K562 (cell line): ENCODE data around the gene TMEM237. TPM values are rescaled to one million over a fixed set of nuclear protein-coding genes. Genes with fewer than 3 reads are reported as not detected.

Experiments used
- ATAC-seq: fragments of 200-7000 bp; cut with Tn5 transposase; 3 replicates; pipeline ENCODE4 v1.9.1; 2020; ENCODE audit warnings: moderate library complexity
- BruUV-seq: library from RNA; stranded (reverse); fragments of 400-500 nt; replicated peaks from 2 replicates; lab custom pipeline; 2021; lab: Mats Ljungman, UMichigan
- CTCF ChIA-PET: fragments of 300-600 bp; formaldehyde crosslinking; extraction: SDS; loops from one replicate; lab custom pipeline; 2021; ENCODE audit warnings: low intra/inter-chr PET ratio; lab: Yijun Ruan, JAX
- POLR2A ChIA-PET: fragments of 300-600, 350-650 bp; sonication (Branson Sonifier 250); formaldehyde crosslinking; extraction: SDS; loops from one replicate; lab custom pipeline; 2021; ENCODE audit warnings: antibody characterized with exemption, inconsistent platforms; lab: Yijun Ruan, JAX
- DNase-seq, 4 experiments: peaks; one replicate each; pipeline versions ENCODE4 v3.0.0 to v3.0.0-alpha.2; 2011 to 2018; ENCODE audit warnings: low spot score in 3 of 4, mixed read lengths in 3 of 4; ENCODE audit errors: extremely low read depth in 1 of 4
- FAIRE-seq: peaks from 2 replicates; lab custom pipeline; 2011; peaks lifted over from hg19 to GRCh38; lab: Jason Lieb, UNC
- H2AFZ ChIP-seq: 2 replicates; pipeline ENCODE4 v1.6.0; 2011; ENCODE audit warnings: low read depth, low read length, control low read depth, inconsistent platforms
- H3K27ac ChIP-seq: fragments of 200-600 bp; 3 replicates; pipeline ENCODE4 v1.8.0; 2011; ENCODE audit warnings: low read depth, mild to moderate bottlenecking, control low read depth, inconsistent platforms, low read length, moderate library complexity, mixed read lengths; ENCODE audit errors: extremely low read depth
- H3K27me3 ChIP-seq, 2 experiments: fragments of 300-600 bp in 1 of 2; 2 replicates in 1 of 2; 3 replicates in 1 of 2; pipeline versions ENCODE4 v1.6.0 to v1.8.0; 2011; ENCODE audit warnings: inconsistent platforms in 2 of 2, low read length in 2 of 2, mild to moderate bottlenecking in 1 of 2, mixed read lengths in 1 of 2, moderate library complexity in 1 of 2; ENCODE audit not compliant: control insufficient read depth in 2 of 2, insufficient read depth in 2 of 2
- H3K36me3 ChIP-seq: fragments of 300-600 bp; 3 replicates; pipeline ENCODE4 v1.8.0; 2011; ENCODE audit warnings: mild to moderate bottlenecking, low read length, inconsistent platforms; ENCODE audit not compliant: control insufficient read depth, insufficient read depth
- H3K4me1 ChIP-seq, 2 experiments: fragments of 200-600 bp in 1 of 2; replicated peaks in 1 of 2; 2 replicates in 1 of 2; 3 replicates in 1 of 2; pipeline versions ENCODE4 v1.5.1 to v1.8.0; 2011; ENCODE audit warnings: inconsistent platforms in 2 of 2, low read length in 2 of 2, mild to moderate bottlenecking in 1 of 2, mixed read lengths in 1 of 2, moderate library complexity in 1 of 2; ENCODE audit not compliant: control insufficient read depth in 2 of 2, insufficient read depth in 2 of 2
- H3K4me2 ChIP-seq: 2 replicates; pipeline ENCODE4 v1.6.1; 2011; ENCODE audit warnings: low read length, control low read depth, inconsistent platforms, mixed read lengths; ENCODE audit not compliant: insufficient read depth
- H3K4me3 ChIP-seq: fragments of 200-600 bp; sonication (generic), shearing (Covaris generic); 2 replicates; pipeline ENCODE4 v1.5.1; 2016; ENCODE audit warnings: control low read depth, inconsistent platforms
- H3K79me2 ChIP-seq: fragments of 200-600 bp; 3 replicates; pipeline ENCODE4 v1.8.0; 2011; ENCODE audit warnings: low read length, inconsistent platforms; ENCODE audit not compliant: control insufficient read depth, insufficient read depth
- H3K9ac ChIP-seq, 2 experiments: 2 replicates each; pipeline versions ENCODE4 v1.6.0 to v1.6.1; 2011; ENCODE audit warnings: low read depth in 2 of 2, low read length in 2 of 2, control low read depth in 1 of 2, inconsistent platforms in 1 of 2, mild to moderate bottlenecking in 1 of 2, mixed read lengths in 1 of 2; ENCODE audit not compliant: insufficient read depth in 1 of 2
- H3K9me1 ChIP-seq: one replicate; pipeline ENCODE4 v1.6.0; 2011; ENCODE audit warnings: inconsistent platforms, mild to moderate bottlenecking, low read length, moderate library complexity; ENCODE audit not compliant: control insufficient read depth, insufficient read depth
- H3K9me3 ChIP-seq: replicated peaks from 2 replicates; pipeline ENCODE4 v1.5.1; 2011; ENCODE audit warnings: low read depth, low read length, inconsistent platforms; ENCODE audit not compliant: control insufficient read depth, insufficient read depth
- H4K20me1 ChIP-seq: replicated peaks from 2 replicates; pipeline ENCODE4 v1.6.1; 2011; ENCODE audit warnings: low read length, inconsistent platforms, mixed read lengths; ENCODE audit not compliant: control insufficient read depth, insufficient read depth
- CBX3 ChIP-seq, 2 experiments: IDR thresholded peaks; 1 replicate in 1 of 2; 2 replicates in 1 of 2; pipeline ENCODE4 v1.6.1; 2012; ENCODE audit warnings: inconsistent platforms in 2 of 2, low read length in 2 of 2, borderline replicate concordance in 1 of 2, control low read depth in 1 of 2
- EWSR1 ChIP-seq: fragments of 450-650 bp; IDR thresholded peaks from 2 replicates; pipeline ENCODE4 v1.6.1; 2018; ENCODE audit warnings: borderline replicate concordance, mild to moderate bottlenecking, low read depth, moderate library complexity; ENCODE audit not compliant: partially characterized antibody
- FOXK1 ChIP-seq: sonication (generic); formaldehyde crosslinking; IDR thresholded peaks from 2 replicates; pipeline ENCODE4 v1.8.0; 2022; ENCODE audit warnings: missing genetic modification reagents, mild to moderate bottlenecking, borderline replicate concordance
- MTA2 ChIP-seq: fragments of 450-650 bp; IDR thresholded peaks from 2 replicates; pipeline ENCODE4 v1.6.1; 2016; ENCODE audit warnings: low read depth
- NR1H2 ChIP-seq: sonication (generic); formaldehyde crosslinking; IDR thresholded peaks from 2 replicates; pipeline ENCODE4 v1.4.0; 2020; ENCODE audit warnings: mild to moderate bottlenecking, missing genetic modification reagents
- NR2C1 ChIP-seq, 2 experiments: fragments of 450-650 bp; IDR thresholded peaks; 2 replicates each; pipeline ENCODE4 v1.6.1; 2017; ENCODE audit warnings: mild to moderate bottlenecking in 2 of 2, antibody characterized with exemption in 1 of 2, inconsistent platforms in 1 of 2, missing compliant biosample characterization in 1 of 2, missing genetic modification characterization in 1 of 2
- POLR2AphosphoS5 ChIP-seq: IDR thresholded peaks from 2 replicates; pipeline ENCODE4 v1.6.1; 2011; ENCODE audit warnings: mild to moderate bottlenecking, low read depth, low read length, moderate library complexity; ENCODE audit not compliant: control insufficient read depth, insufficient read depth
- PRDM10 ChIP-seq: fragments of 450-650 bp; IDR thresholded peaks from 2 replicates; pipeline ENCODE4 v1.6.1; 2018; ENCODE audit not compliant: partially characterized antibody
- RNF2 ChIP-seq: sonication (generic); IDR thresholded peaks from 2 replicates; pipeline ENCODE4 v1.6.1; 2016
- SFPQ ChIP-seq: fragments of 200-400 bp; formaldehyde crosslinking; IDR thresholded peaks from 2 replicates; pipeline ENCODE4 v1.6.1; 2017; ENCODE audit warnings: mild to moderate bottlenecking, low read depth, low read length, moderate library complexity
- SIN3A ChIP-seq, 2 experiments: fragments of 150-350 bp in 1 of 2; IDR thresholded peaks; 2 replicates each; pipeline ENCODE4 v1.6.1; 2011 to 2016; ENCODE audit warnings: borderline replicate concordance in 2 of 2, low read depth in 2 of 2, low read length in 2 of 2, mild to moderate bottlenecking in 2 of 2, moderate library complexity in 2 of 2; ENCODE audit not compliant: control insufficient read depth in 1 of 2
- SMC3 ChIP-seq: conservative IDR thresholded peaks from 2 replicates; pipeline ENCODE4 v1.6.1; 2011; ENCODE audit warnings: low read depth, low read length, improper control_type of control experiment; ENCODE audit not compliant: insufficient read depth
- TEAD2 ChIP-seq: fragments of 450-650 bp; IDR thresholded peaks from 2 replicates; pipeline ENCODE4 v1.6.1; 2016; ENCODE audit warnings: missing genetic modification characterization, control low read depth, missing compliant biosample characterization
- ZNF140 ChIP-seq: fragments of 250-450 bp; sonication (Bioruptor Pico); IDR thresholded peaks from 2 replicates; pipeline ENCODE4 v1.8.0; 2021; ENCODE audit warnings: moderate library complexity, mild to moderate bottlenecking, inconsistent platforms
- ZNF282 ChIP-seq: sonication (generic); formaldehyde crosslinking; IDR thresholded peaks from 2 replicates; pipeline ENCODE4 v1.8.1; 2023; ENCODE audit warnings: missing genetic modification reagents
- ZNF778 ChIP-seq: fragments of 450-650 bp; formaldehyde crosslinking; IDR thresholded peaks from 2 replicates; pipeline ENCODE4 v1.4.0; 2020; ENCODE audit warnings: mild to moderate bottlenecking, moderate library complexity
- WGBS: fragments of 100-300 bp; shearing (Covaris generic); methylation state at CpG from one replicate; pipeline ENCODE4 v1.1.6; 2016; ENCODE audit warnings: low coverage, mixed read lengths; ENCODE audit not compliant: insufficient coverage; ENCODE audit errors: missing lambda C conversion rate; 5-methylcytosine and 5-hydroxymethylcytosine counted together
- in situ Hi-C: fragments of 300-500 bp; cut with MboI; formaldehyde crosslinking; loops from 4 replicates; pipeline ENCODE4 v1.15.0; 2018; ENCODE audit warnings: inconsistent platforms, mixed read lengths
- intact Hi-C: fragments of 100-400 bp; cut with micrococcal nuclease; formaldehyde crosslinking; loops from 2 replicates; pipeline ENCODE4 v1.14.2; 2022
- polyA plus RNA-seq, 8 experiments: library from polyadenylated mRNA; depleted of rRNA in 4 of 8; stranded (reverse) in 5 of 8; unstranded in 3 of 8; fragments of >200 nt; fragmentation: Nextera tagmentation in 2 of 8; fragmentation: Illumina TruSeq in 1 of 8; extraction: Ambion mirVana in 2 of 8; extraction: Trizol in 1 of 8; gene quantifications; 2 replicates each; pipeline versions ENCODE4 v1.2.1 to v1.2.3, GENCODE V29; 2011 to 2014; ENCODE audit warnings: inconsistent platforms in 1 of 8, missing spikeins in 1 of 8
- total RNA-seq, 7 experiments: library from RNA; depleted of rRNA in 6 of 7; stranded (reverse); fragments of >200 nt in 6 of 7; fragmentation: Illumina TruSeq in 2 of 7; extraction: Trizol in 2 of 7; gene quantifications; 2 replicates each; pipeline versions ENCODE4 v1.2.1 to v1.2.3, GENCODE V29; 2011 to 2021; ENCODE audit warnings: low replicate concordance in 1 of 7

TMEM237 gene
- total and polyA plus RNA-seq, 9 of the 15 experiments (the other 6 are each of a cell fraction or from before 2014, with no cell fraction given) = 6.2 to 25.6 (median 17.9) TPM

GRCh38 chr2:201654616-201655384 is 11.5 kb upstream of the TMEM237 start:
- H3K9ac ChIP-seq = no peak overlapping the region
- H3K4me1 ChIP-seq = no peaks in the 10 kb centered on the region
- no peak overlapping the region for H3K27ac ChIP-seq
- TF ChIP-seq MTA2 = no peak
- no peak for TF ChIP-seq SFPQ
- TF ChIP-seq NR1H2 = no peak
- TF ChIP-seq CBX3 (IDR thresholded peaks at IDR 0.05; ENCODE audit: borderline replicate concordance in 1 of 2, low read length in 2 of 2) = no peak
- TF ChIP-seq FOXK1 (CRISPR knock-in tag) = no peak
- no peak for TF ChIP-seq ZNF140 (CRISPR knock-in tag)
- no peak for TF ChIP-seq POLR2AphosphoS5
- no peak for TF ChIP-seq ZNF282 (CRISPR knock-in tag)
- TF ChIP-seq NR2C1 (IDR thresholded peaks at IDR 0.05) = no peak
- no peak for TF ChIP-seq NR2C1 (tag; IDR thresholded peaks at IDR 0.05)
- TF ChIP-seq RNF2 = no peak
- TF ChIP-seq PRDM10 = no peak
- TF ChIP-seq ZNF778 (CRISPR knock-in tag) = no peak
- no peak for TF ChIP-seq SIN3A (IDR thresholded peaks at IDR 0.05; ENCODE audit: borderline replicate concordance in 2 of 2, control insufficient read depth in 1 of 2, low read depth in 2 of 2, low read length in 2 of 2)
- TF ChIP-seq SMC3 = no peak
- no peak for TF ChIP-seq TEAD2 (tag)
- TF ChIP-seq EWSR1 = no peak
- ATAC-seq = no peak
- no TSS peak for BruUV-seq
- DNase-seq = no peak
- no peak overlapping the region for H2AFZ ChIP-seq
- H4K20me1 ChIP-seq = no peaks in the 10 kb centered on the region
- H3K27me3 ChIP-seq = peaks cover 0 to 10% of the 10 kb centered on the region in 2 experiments; a peak in 2 of 5 replicates
- intact Hi-C loops = no loop called here
- WGBS = 9% methylated on average over 5 of the region's 5 CpGs
- in situ Hi-C loops = no loop called here
- FAIRE-seq = no peak
- ChIA-PET POLR2A (no interaction called here), CTCF (no interaction called here)
- H3K9me1 ChIP-seq = no peaks in the 10 kb centered on the region
- no peaks in the 10 kb centered on the region for H3K79me2 ChIP-seq
- H3K4me3 ChIP-seq = no peak overlapping the region
- no peaks in the 10 kb centered on the region for H3K36me3 ChIP-seq
- no peaks in the 10 kb centered on the region for H3K9me3 ChIP-seq
- no peak overlapping the region for H3K4me2 ChIP-seq
